Stimulated activated naive CD8-positive, alpha-beta T cell treated with anti-CD3 and anti-CD28 coated beads, Interleukin-15, Interleukin-2, amounts not matched to agents 100 ng/mL and 50 ng/mL, for 24 hours (primary cell): Measurements from ENCODE around the gene SPOCK1.

ENCODE experiments used
- H3K27ac Mint-ChIP-seq: one replicate; pipeline ENCODE4 v1.8.0; 2021; ENCODE audit warnings: mild to moderate bottlenecking, mixed read lengths
- H3K27me3 Mint-ChIP-seq: one replicate; pipeline ENCODE4 v1.8.0; 2021; ENCODE audit warnings: mixed read lengths
- H3K36me3 Mint-ChIP-seq: one replicate; pipeline ENCODE4 v1.8.0; 2021; ENCODE audit warnings: low read depth, mixed read lengths
- H3K4me1 Mint-ChIP-seq: one replicate; pipeline ENCODE4 v1.8.0; 2021; ENCODE audit warnings: low read depth, mixed read lengths
- H3K4me3 Mint-ChIP-seq: one replicate; pipeline ENCODE4 v1.8.0; 2021; ENCODE audit warnings: mild to moderate bottlenecking, mixed read lengths
- H3K9me3 Mint-ChIP-seq: one replicate; pipeline ENCODE4 v1.8.0; 2021; ENCODE audit warnings: mixed read lengths

SPOCK1 gene

GRCh38 chr5:137333475-137333874 lies 165.7 kb downstream of the SPOCK1 start:
- H3K27ac Mint-ChIP-seq, result no peak overlapping the region
- H3K4me1 Mint-ChIP-seq, result no peaks in the 10 kb centered on the region
- no peaks in the 10 kb centered on the region for H3K36me3 Mint-ChIP-seq
- H3K9me3 Mint-ChIP-seq, result no peaks in the 10 kb centered on the region
- no peak overlapping the region for H3K4me3 Mint-ChIP-seq
- H3K27me3 Mint-ChIP-seq, result no peaks in the 10 kb centered on the region

- Mint-ChIP-seq H3K27ac (no peak overlapping the region), H3K36me3 (no peaks in the 10 kb centered on the region), H3K4me1 (no peaks in the 10 kb centered on the region), H3K4me3 (no peak overlapping the region), H3K9me3 (no peaks in the 10 kb centered on the region), H3K27me3 (no peaks in the 10 kb centered on the region)
Observed at GRCh38 chr5:137332296-137332695, 166.8 kb downstream of the SPOCK1 start.

GRCh38 chr5:137329586-137330296 lies 169.4 kb downstream of the SPOCK1 start:
- no peaks in the 10 kb centered on the region for H3K9me3 Mint-ChIP-seq
- H3K4me1 Mint-ChIP-seq, result no peaks in the 10 kb centered on the region
- no peak overlapping the region for H3K27ac Mint-ChIP-seq
- no peaks in the 10 kb centered on the region for H3K27me3 Mint-ChIP-seq
- H3K36me3 Mint-ChIP-seq, result no peaks in the 10 kb centered on the region
- H3K4me3 Mint-ChIP-seq, result no peak overlapping the region

GRCh38 chr5:137328991-137329390 lies 170.1 kb downstream of the SPOCK1 start:
- H3K27ac Mint-ChIP-seq, result no peak overlapping the region
- H3K4me3 Mint-ChIP-seq, result no peak overlapping the region
- H3K36me3 Mint-ChIP-seq, result no peaks in the 10 kb centered on the region
- no peaks in the 10 kb centered on the region for H3K9me3 Mint-ChIP-seq
- no peaks in the 10 kb centered on the region for H3K4me1 Mint-ChIP-seq
- H3K27me3 Mint-ChIP-seq, result no peaks in the 10 kb centered on the region

DNA sequence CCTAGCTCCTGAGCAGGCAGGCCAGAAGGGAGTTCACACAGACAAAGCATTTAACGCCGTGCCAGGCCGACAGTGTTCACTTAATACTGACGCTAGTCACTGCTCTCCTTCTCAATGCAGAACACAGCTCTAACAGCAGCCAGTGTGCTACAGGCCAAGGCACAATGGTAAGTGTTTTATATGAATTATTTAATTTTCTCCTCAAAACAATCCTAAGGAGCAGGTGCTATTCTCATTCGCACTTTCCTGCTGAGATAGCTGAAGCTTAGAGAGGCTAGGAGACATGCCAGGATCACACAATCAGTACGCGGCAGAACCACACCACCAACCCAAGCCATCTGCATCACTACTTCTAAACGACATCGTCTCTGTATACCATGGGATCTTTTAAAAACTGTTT lies 170.7 kb downstream of the SPOCK1 start:
- H3K4me1 Mint-ChIP-seq, result no peaks in the 10 kb centered on the region
- no peaks in the 10 kb centered on the region for H3K9me3 Mint-ChIP-seq
- H3K27me3 Mint-ChIP-seq, result no peaks in the 10 kb centered on the region
- H3K4me3 Mint-ChIP-seq, result no peak overlapping the region
- no peaks in the 10 kb centered on the region for H3K36me3 Mint-ChIP-seq
- H3K27ac Mint-ChIP-seq, result no peak overlapping the region

- Mint-ChIP-seq H3K27me3 (peaks cover 5% of the 10 kb centered on the region), H3K9me3 (no peaks in the 10 kb centered on the region), H3K27ac (no peak overlapping the region), H3K36me3 (no peaks in the 10 kb centered on the region), H3K4me3 (no peak overlapping the region), H3K4me1 (no peaks in the 10 kb centered on the region)
Observed at GRCh38 chr5:137325721-137326120, 173.4 kb downstream of the SPOCK1 start.

GRCh38 chr5:137320056-137321045 lies 178.8 kb downstream of the SPOCK1 start:
- Mint-ChIP-seq H3K27me3 (peaks cover 12% of the 10 kb centered on the region), H3K36me3 (no peaks in the 10 kb centered on the region), H3K4me3 (no peak overlapping the region), H3K4me1 (no peaks in the 10 kb centered on the region), H3K9me3 (no peaks in the 10 kb centered on the region), H3K27ac (no peak overlapping the region)

- peaks cover 19% of the 10 kb centered on the region for H3K27me3 Mint-ChIP-seq
- H3K9me3 Mint-ChIP-seq, result no peaks in the 10 kb centered on the region
- no peak overlapping the region for H3K27ac Mint-ChIP-seq
- H3K4me3 Mint-ChIP-seq, result no peak overlapping the region
- no peaks in the 10 kb centered on the region for H3K36me3 Mint-ChIP-seq
- H3K4me1 Mint-ChIP-seq, result no peaks in the 10 kb centered on the region
Observed at GRCh38 chr5:137318027-137318426, 181.1 kb downstream of the SPOCK1 start.

- no peak overlapping the region for H3K27ac Mint-ChIP-seq
- H3K9me3 Mint-ChIP-seq, result no peaks in the 10 kb centered on the region
- no peaks in the 10 kb centered on the region for H3K36me3 Mint-ChIP-seq
- no peaks in the 10 kb centered on the region for H3K4me1 Mint-ChIP-seq
- H3K4me3 Mint-ChIP-seq, result no peak overlapping the region
- peaks cover 18% of the 10 kb centered on the region for H3K27me3 Mint-ChIP-seq
Observed at GRCh38 chr5:137316346-137316736, 182.8 kb downstream of the SPOCK1 start.

DNA sequence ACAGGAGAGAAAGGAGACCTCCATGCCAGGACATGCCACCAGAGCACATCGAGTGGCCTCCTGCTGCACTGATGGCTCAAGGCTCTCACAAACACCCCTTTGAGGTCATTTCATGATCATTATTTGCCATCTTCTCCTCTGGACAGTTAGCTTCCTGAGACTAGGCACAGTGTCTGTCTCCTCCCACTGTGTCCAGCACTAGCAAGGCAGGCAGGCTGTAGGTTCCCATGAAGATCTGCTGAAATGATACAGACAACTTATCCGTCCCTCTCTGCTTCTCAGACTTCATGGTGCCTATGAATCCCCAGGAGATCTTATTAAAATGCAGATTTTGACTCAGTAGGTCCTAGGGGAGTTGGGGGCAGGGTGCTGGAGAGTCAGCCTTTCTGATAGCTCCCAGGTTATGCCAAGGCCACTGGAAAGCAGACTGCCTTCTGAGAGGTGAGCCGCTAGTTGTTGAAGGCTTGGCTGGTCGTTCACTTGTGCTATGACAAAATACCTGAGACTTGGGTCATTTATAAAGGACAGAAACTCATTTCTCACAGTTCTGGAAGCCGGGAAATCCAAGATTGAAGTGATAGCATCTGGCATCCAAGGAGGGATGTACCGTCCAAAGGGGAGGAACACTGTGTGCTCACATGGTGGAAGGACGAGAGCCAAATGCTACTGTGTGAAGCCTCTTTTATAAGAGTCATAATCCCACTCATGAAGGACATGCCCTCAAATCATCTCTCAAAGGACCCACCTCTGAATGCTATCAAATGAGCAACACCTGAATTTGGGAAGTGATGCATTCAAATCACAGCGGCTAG lies 183.4 kb downstream of the SPOCK1 start:
- H3K27me3 Mint-ChIP-seq, result peaks cover 13% of the 10 kb centered on the region
- H3K27ac Mint-ChIP-seq, result no peak overlapping the region
- H3K36me3 Mint-ChIP-seq, result no peaks in the 10 kb centered on the region
- no peaks in the 10 kb centered on the region for H3K9me3 Mint-ChIP-seq
- no peak overlapping the region for H3K4me3 Mint-ChIP-seq
- H3K4me1 Mint-ChIP-seq, result no peaks in the 10 kb centered on the region

GRCh38 chr5:137315109-137315508 lies 184.0 kb downstream of the SPOCK1 start:
- H3K4me1 Mint-ChIP-seq, result no peaks in the 10 kb centered on the region
- no peaks in the 10 kb centered on the region for H3K36me3 Mint-ChIP-seq
- peaks cover 13% of the 10 kb centered on the region for H3K27me3 Mint-ChIP-seq
- no peak overlapping the region for H3K4me3 Mint-ChIP-seq
- no peak overlapping the region for H3K27ac Mint-ChIP-seq
- no peaks in the 10 kb centered on the region for H3K9me3 Mint-ChIP-seq

DNA sequence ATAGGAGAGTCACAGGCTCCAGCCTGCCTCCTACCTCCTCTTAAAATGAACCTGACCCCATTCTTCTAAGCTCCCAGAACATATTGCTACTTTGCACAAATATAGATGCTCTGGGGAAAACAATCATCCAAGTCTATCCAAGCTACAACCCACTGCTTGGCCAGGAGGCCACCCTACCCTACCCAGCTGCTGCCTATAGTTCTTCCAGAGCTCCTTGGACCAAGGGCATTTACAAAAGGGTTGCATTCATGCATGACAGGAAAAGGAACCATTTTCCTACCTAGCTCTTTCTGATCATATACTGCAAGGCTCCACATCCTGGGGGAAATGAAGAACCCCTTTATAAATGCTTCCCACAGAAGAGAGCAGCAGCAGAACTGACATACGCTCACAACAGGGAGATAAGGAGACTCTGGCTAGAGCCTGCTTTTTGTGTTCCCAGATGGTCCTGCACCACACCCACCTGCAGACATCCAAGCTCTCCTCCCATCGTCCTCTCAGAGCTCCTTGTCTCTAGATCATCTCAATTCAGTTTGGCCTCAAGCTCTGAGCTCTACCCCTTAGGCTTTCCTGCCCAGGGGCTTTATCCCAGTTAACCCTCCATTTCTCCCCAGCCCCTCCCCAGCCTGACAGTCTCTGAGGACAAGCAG lies 185.5 kb downstream of the SPOCK1 start:
- Mint-ChIP-seq H3K4me3 (no peak overlapping the region), H3K9me3 (no peaks in the 10 kb centered on the region), H3K27ac (no peak overlapping the region), H3K27me3 (peaks cover 10% of the 10 kb centered on the region), H3K36me3 (no peaks in the 10 kb centered on the region), H3K4me1 (no peaks in the 10 kb centered on the region)

GRCh38 chr5:137312011-137312410 lies 187.1 kb downstream of the SPOCK1 start:
- Mint-ChIP-seq H3K27me3 (peaks cover 7% of the 10 kb centered on the region), H3K4me3 (no peak overlapping the region), H3K27ac (no peak overlapping the region), H3K9me3 (no peaks in the 10 kb centered on the region), H3K36me3 (no peaks in the 10 kb centered on the region), H3K4me1 (no peaks in the 10 kb centered on the region)

GRCh38 chr5:137310051-137310730 lies 188.9 kb downstream of the SPOCK1 start:
- no peaks in the 10 kb centered on the region for H3K9me3 Mint-ChIP-seq
- no peak overlapping the region for H3K27ac Mint-ChIP-seq
- H3K27me3 Mint-ChIP-seq, result peaks cover 10% of the 10 kb centered on the region
- no peaks in the 10 kb centered on the region for H3K4me1 Mint-ChIP-seq
- no peaks in the 10 kb centered on the region for H3K36me3 Mint-ChIP-seq
- no peak overlapping the region for H3K4me3 Mint-ChIP-seq
